NCI-H146 treated with DMSO at 0.1 percent for 48 hours (cell line): Measurements from ENCODE around the gene SF3A1.
"Not testable (repeated sequence)": the region's sequence is repeated elsewhere in the genome, so short reads cannot be mapped to it uniquely, and the experiment has no call there.

Source experiments
- DNase-seq: peaks from one replicate; lab custom pipeline; 2025; ENCODE audit not compliant: unreplicated experiment; lab: John Stamatoyannopoulos, UW

SF3A1 gene

GRCh38 chr22:30348809-30349208, 7.9 kb downstream of the SF3A1 start:
- no peak for DNase-seq

GRCh38 chr22:30348404-30348803, 8.3 kb downstream of the SF3A1 start:
- DNase-seq = no peak

- no peak for DNase-seq
Measured at GRCh38 chr22:30347255-30347892, 9.3 kb downstream of the SF3A1 start.

- no peak for DNase-seq
Measured at GRCh38 chr22:30344447-30345200, 12.1 kb downstream of the SF3A1 start.

- no peak for DNase-seq
Measured at GRCh38 chr22:30340911-30341685, 15.6 kb downstream of the SF3A1 start.

- DNase-seq = no peak
Measured at GRCh38 chr22:30338802-30339201, 17.9 kb downstream of the SF3A1 start.

GRCh38 chr22:30338341-30338740, 18.4 kb downstream of the SF3A1 start:
- DNase-seq = not testable (repeated sequence)

- no peak for DNase-seq
Measured at GRCh38 chr22:30337461-30337778, 19.3 kb downstream of the SF3A1 start.

GRCh38 chr22:30336752-30337460, 19.8 kb downstream of the SF3A1 start:
- no peak for DNase-seq

GRCh38 chr22:30335236-30335635, 21.5 kb downstream of the SF3A1 start:
- no peak for DNase-seq

- DNase-seq = no peak
Measured at GRCh38 chr22:30334646-30335045, 22.0 kb downstream of the SF3A1 start.

GRCh38 chr22:30333707-30334087, 23.0 kb downstream of the SF3A1 start:
- DNase-seq = no peak

GRCh38 chr22:30332994-30333706, 23.5 kb downstream of the SF3A1 start:
- DNase-seq = no peak

- DNase-seq = no peak
Measured at GRCh38 chr22:30332551-30332950, 24.1 kb downstream of the SF3A1 start.

GRCh38 chr22:30328466-30329049, 28.1 kb downstream of the SF3A1 start:
- no peak for DNase-seq

- DNase-seq = no peak
Measured at GRCh38 chr22:30327864-30328345, 28.8 kb downstream of the SF3A1 start.

GRCh38 chr22:30326706-30327362, 29.9 kb downstream of the SF3A1 start, which contains the start of gene TBC1D10A:
Gene TBC1D10A (minus strand): TSS chr22:30326941. CDS start chr22:30326881, 60 bp downstream.
- peak; percentile 77 for DNase-seq

- no peak for DNase-seq
Measured at GRCh38 chr22:30326255-30326705, 30.4 kb downstream of the SF3A1 start.

GRCh38 chr22:30325724-30326254, 30.9 kb downstream of the SF3A1 start:
- no peak for DNase-seq
